GM19397 (cell line): ENCODE data around the gene PIGA.
"Not testable (repeated sequence)": the region's sequence is repeated elsewhere in the genome, so short reads cannot be mapped to it uniquely, and the experiment has no call there.

Experiments
- ATAC-seq: cut with Tn5 transposase; IDR thresholded peaks from one replicate; pipeline ENCODE4 v1.9.1; 2021; ENCODE audit warnings: mild to moderate bottlenecking, moderate library complexity; ENCODE audit not compliant: unreplicated experiment

PIGA gene

GRCh38 chrX:15321447-15321846 is 13.9 kb downstream of the PIGA start:
- no peak for ATAC-seq

DNA sequence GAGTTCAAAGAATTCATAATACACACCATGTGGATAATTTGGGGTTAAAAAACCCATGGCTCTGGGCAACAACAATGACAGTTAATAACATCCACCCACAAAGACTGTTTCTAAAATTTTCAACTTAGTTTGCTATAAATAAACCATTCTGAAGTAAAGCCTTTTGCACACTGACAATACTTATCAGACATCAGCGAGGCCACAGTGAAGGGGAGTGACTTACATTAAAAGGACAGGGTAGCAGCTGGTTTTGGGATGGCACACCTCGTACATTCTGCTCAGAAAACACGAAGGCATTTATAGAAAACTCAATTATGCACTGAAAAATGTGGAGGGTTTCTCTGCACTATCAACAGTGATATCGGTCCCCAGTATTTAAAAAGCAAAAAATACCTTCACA is 15.0 kb downstream of the PIGA start:
- no peak for ATAC-seq

GRCh38 chrX:15319075-15319474 is 16.2 kb downstream of the PIGA start:
- no peak for ATAC-seq

GRCh38 chrX:15315509-15315908 is 19.8 kb downstream of the PIGA start, which contains the start of gene ASB11:
Gene ASB11, minus strand, starts transcription at chrX:15315640. Its CDS starts 35 bp downstream, at chrX:15315605.
- ATAC-seq, result no peak

DNA sequence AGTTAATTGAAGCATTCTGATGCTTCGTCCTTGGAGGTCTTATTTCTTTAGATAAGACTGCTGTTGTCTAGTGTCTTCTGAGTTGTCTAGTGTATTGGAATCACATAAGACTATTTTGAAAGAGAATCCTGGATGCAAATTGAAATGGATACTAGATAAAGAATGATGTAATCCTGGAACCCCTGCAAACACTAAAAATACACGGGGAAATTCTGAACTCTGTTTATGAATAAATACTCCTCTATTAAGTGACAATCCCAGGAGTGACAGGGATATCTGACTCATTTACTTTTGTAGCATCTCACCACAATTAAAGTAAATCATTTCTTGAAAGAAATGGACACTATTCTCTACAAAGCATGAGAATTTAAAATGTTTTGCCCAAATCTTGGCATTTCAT is 20.9 kb downstream of the PIGA start:
- ATAC-seq, result no peak

- ATAC-seq, result no peak
Measured at GRCh38 chrX:15311119-15311518, 24.2 kb downstream of the PIGA start.

DNA sequence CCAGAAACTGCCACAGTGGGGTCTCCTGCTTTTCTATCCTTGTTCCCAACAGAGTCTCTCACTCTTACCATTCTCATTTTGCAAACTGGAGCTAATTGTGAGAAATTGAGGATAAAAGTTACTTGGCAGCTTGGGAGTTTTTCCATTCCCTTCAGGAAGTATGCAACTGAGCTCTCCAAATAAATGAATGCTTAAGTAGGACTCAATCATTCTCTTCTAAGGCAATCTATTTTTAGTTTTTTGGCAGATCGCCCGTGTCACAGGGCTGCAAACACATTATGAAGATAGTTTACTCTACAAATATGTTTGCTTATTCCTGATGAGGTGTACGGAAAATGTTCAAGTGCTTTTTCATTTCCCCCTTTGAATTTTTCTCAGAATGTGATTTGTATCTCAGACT is 25.2 kb downstream of the PIGA start:
- ATAC-seq, result no peak

GRCh38 chrX:15305899-15306298 is 29.4 kb downstream of the PIGA start:
- ATAC-seq, result not testable (repeated sequence)

GRCh38 chrX:15301924-15302323 is 33.4 kb downstream of the PIGA start:
- ATAC-seq, result no peak

DNA sequence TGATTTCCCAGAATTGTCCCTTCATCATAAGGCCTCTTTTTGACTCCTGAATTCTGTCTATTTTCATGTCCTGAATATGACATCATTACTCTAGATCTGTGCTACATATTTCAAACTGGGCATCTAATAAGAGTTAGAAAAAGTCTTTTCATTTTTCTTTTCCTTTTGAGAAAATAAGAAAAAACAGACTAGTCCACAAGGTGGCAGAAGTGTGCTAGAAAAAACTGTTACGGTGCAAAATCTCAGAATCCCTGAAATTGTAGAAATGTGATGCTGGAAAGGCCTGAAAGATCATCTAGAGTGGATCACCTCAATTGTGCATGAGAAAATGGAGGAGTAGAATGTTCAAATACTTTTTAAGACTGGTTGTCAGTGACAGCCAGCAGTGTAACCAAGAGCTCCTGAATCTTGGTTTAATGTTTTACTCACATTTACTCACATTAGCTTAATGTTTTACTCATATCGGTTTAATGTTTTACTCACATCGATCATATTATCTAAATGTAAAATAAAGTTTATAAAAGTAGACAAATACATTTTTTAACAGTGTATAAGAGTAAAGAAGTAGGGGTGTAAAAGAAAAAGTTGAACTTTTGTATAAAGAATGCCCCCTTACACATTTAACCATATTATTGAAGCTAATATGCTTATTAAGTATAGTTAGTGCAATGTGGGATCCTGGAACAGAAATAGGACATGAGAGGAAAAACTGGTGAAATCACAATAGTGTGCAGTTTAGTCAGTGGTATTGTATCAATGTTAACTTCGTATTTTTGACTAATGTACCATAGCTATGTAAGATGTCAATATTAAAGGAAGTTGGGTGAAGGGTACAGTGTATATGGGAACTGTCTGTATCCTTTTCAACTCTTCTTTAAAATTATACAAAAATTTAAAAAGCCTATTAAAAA is 35.1 kb downstream of the PIGA start:
- ATAC-seq, result no peak

- ATAC-seq, result no peak
Measured at GRCh38 chrX:15298780-15299179, 36.5 kb downstream of the PIGA start.

DNA sequence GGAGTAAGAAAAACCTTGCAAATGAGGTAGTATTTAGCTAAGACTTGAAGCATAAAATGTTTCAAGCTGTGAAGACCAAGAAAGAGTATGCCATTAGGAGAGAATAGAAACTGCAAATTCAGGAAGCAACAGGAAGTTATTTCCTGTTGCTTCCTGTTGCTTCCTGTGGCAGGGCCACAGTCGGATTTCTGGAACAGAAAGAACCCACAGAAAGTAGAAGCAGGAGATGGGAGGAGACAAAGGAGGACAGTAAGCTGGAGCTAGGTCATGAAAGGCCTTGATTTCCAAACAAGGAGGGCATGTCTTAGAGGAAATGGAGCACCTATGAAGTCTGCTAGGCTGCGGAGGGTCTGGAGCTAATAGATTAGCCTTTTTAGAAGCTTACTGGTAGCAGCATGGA is 37.1 kb downstream of the PIGA start:
- ATAC-seq, result no peak

- no peak for ATAC-seq
Measured at GRCh38 chrX:15293451-15293850, 41.9 kb downstream of the PIGA start.

DNA sequence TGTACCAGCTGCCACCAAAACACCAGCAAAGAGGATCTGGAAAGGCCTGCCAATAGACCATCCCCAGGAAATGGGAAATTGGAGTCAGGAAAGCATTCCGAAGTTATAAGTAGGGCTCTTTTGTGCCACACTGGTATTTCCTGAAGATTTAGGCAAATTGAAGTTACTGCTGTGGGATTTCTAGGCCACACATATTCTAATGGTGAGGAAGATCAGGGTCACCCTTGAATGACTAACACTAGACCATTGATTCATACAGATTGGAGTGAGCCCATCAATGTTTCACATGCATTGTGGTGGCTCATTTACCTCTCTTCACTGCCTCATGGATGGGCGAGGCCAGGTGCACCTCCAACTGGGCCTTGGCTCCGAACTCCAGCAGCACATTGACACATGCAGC is 42.5 kb downstream of the PIGA start:
- ATAC-seq, result no peak

- no peak for ATAC-seq
Measured at GRCh38 chrX:15277604-15278003, 57.7 kb downstream of the PIGA start.

DNA sequence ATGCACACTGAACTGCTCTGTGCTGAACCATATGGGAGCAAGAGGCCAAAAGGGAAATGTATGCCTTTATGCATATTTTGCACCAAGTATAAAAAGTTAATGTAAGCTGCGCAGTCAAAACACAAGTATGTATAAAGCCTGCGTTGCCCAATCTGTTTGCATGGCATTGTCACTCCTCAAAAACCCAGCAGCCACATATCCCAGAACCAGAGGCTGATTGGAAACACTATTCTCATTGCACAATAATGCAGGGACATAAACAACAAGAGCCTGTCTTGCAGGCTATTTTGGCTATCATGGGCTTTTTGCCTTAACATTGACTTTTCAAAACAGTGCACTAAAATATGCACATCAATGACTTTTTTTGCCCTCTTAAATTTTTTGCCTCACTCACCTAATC is 60.4 kb downstream of the PIGA start:
- ATAC-seq, result no peak

GRCh38 chrX:15273275-15273674 is 62.0 kb downstream of the PIGA start:
- not testable (repeated sequence) for ATAC-seq

- no peak for ATAC-seq
Measured at GRCh38 chrX:15271757-15272156, 63.6 kb downstream of the PIGA start.

- ATAC-seq, result no peak
Measured at GRCh38 chrX:15269618-15270521, 65.5 kb downstream of the PIGA start, which contains the start of gene ASB9. Gene ASB9, minus strand, starts transcription at chrX:15270083. Its CDS starts 209 bp downstream, at chrX:15269874.
